Ishikawa (cell line): Measurements from ENCODE around the gene AKAP1.

Experiments
- EGR1 ChIP-seq: IDR thresholded peaks from 2 replicates; pipeline ENCODE4 v1.6.1; 2012
- EP300 ChIP-seq: IDR thresholded peaks from 2 replicates; pipeline ENCODE4 v1.6.1; 2012; ENCODE audit warnings: borderline replicate concordance
- FOXM1 ChIP-seq: IDR thresholded peaks from 2 replicates; pipeline ENCODE4 v1.6.1; 2012; ENCODE audit warnings: low read depth, borderline replicate concordance
- RAD21 ChIP-seq: IDR thresholded peaks from 2 replicates; pipeline ENCODE4 v1.6.1; 2012; ENCODE audit warnings: low read depth
- TAF1 ChIP-seq: IDR thresholded peaks from 2 replicates; pipeline ENCODE4 v1.6.1; 2012; ENCODE audit warnings: low read depth, mild to moderate bottlenecking
- TEAD4 ChIP-seq: IDR thresholded peaks from 2 replicates; pipeline ENCODE4 v1.6.1; 2012
- YY1 ChIP-seq: IDR thresholded peaks from 2 replicates; pipeline ENCODE4 v1.6.1; 2012; ENCODE audit warnings: low read depth
- ZBTB7A ChIP-seq: IDR thresholded peaks from 2 replicates; pipeline ENCODE4 v1.6.1; 2012; ENCODE audit warnings: low read depth
- TF ChIP-seq, protein P1 (sequence below): IDR thresholded peaks from 2 replicates; pipeline ENCODE4 v1.6.1; 2012; ENCODE audit warnings: low read depth, mild to moderate bottlenecking

DNA sequence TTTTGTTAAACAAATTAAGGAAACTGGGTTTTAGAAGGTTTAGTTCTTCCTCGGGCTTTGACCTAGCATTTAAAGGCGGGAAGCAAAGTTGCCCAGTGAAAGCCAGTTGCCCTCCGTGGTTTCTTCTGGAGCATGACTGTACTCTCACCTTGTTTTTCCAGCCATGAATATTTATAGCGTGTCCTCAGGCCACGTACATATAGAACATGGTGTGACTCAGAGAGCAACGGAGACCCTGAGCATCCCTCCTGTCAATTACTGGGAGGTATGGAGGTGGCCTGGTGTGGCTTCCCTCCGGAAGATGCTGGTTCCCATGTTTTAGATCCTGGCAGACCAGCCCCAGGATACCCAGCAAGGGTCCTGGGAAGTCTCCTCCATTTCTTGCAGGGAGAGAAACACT is 48.4 kb downstream of the AKAP1 start:
- no peak for TF ChIP-seq EP300
- no peak for TF ChIP-seq ZBTB7A
- TF ChIP-seq EGR1: no peak
- TF ChIP-seq YY1: no peak
- TF ChIP-seq, protein P1, sequence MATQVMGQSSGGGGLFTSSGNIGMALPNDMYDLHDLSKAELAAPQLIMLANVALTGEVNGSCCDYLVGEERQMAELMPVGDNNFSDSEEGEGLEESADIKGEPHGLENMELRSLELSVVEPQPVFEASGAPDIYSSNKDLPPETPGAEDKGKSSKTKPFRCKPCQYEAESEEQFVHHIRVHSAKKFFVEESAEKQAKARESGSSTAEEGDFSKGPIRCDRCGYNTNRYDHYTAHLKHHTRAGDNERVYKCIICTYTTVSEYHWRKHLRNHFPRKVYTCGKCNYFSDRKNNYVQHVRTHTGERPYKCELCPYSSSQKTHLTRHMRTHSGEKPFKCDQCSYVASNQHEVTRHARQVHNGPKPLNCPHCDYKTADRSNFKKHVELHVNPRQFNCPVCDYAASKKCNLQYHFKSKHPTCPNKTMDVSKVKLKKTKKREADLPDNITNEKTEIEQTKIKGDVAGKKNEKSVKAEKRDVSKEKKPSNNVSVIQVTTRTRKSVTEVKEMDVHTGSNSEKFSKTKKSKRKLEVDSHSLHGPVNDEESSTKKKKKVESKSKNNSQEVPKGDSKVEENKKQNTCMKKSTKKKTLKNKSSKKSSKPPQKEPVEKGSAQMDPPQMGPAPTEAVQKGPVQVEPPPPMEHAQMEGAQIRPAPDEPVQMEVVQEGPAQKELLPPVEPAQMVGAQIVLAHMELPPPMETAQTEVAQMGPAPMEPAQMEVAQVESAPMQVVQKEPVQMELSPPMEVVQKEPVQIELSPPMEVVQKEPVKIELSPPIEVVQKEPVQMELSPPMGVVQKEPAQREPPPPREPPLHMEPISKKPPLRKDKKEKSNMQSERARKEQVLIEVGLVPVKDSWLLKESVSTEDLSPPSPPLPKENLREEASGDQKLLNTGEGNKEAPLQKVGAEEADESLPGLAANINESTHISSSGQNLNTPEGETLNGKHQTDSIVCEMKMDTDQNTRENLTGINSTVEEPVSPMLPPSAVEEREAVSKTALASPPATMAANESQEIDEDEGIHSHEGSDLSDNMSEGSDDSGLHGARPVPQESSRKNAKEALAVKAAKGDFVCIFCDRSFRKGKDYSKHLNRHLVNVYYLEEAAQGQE: no peak
- no peak for TF ChIP-seq RAD21
- no peak for TF ChIP-seq TAF1
- no peak for TF ChIP-seq TEAD4
- no peak for TF ChIP-seq FOXM1
